ENCODE results near the gene CLEC4G.

The CLEC4G gene

GRCh38 chr19:7742991-7743390 lies 11.1 kb upstream of the CLEC4G start:
- H3K4me3 ChIP-seq (ENCODE audit: low read depth, low read length), result no peak overlapping the region
- DNase-seq (ENCODE audit: low read depth, low spot score), result no peak
- no peak for TF ChIP-seq CTCF (IDR thresholded peaks at IDR 0.05; ENCODE audit: low read depth, low read length)
- in situ Hi-C loops (cut with HindIII; ENCODE audit: low sequenced_read_pairs), result no loop called here

GRCh38 chr19:7742575-7742974 lies 10.7 kb upstream of the CLEC4G start:
- no peak for DNase-seq (ENCODE audit: low read depth, low spot score)
- no peak overlapping the region for H3K4me3 ChIP-seq (ENCODE audit: low read depth, low read length)
- TF ChIP-seq CTCF (IDR thresholded peaks at IDR 0.05; ENCODE audit: low read depth, low read length), result no peak
- in situ Hi-C loops (cut with HindIII; ENCODE audit: low sequenced_read_pairs), result no loop called here

GRCh38 chr19:7740682-7741054 lies 8.8 kb upstream of the CLEC4G start:
- in situ Hi-C loops (cut with HindIII; ENCODE audit: low sequenced_read_pairs), result no loop called here
- no peak for DNase-seq (ENCODE audit: low read depth, low spot score)
- TF ChIP-seq CTCF (IDR thresholded peaks at IDR 0.05; ENCODE audit: low read depth, low read length), result no peak
- no peak overlapping the region for H3K4me3 ChIP-seq (ENCODE audit: low read depth, low read length)

GRCh38 chr19:7739801-7740681 lies 8.1 kb upstream of the CLEC4G start:
- no peak for TF ChIP-seq CTCF (IDR thresholded peaks at IDR 0.05; ENCODE audit: low read depth, low read length)
- no peak overlapping the region for H3K4me3 ChIP-seq (ENCODE audit: low read depth, low read length)
- no peak for DNase-seq (ENCODE audit: low read depth, low spot score)
- in situ Hi-C loops (cut with HindIII; ENCODE audit: low sequenced_read_pairs), result no loop called here

GRCh38 chr19:7739211-7739755 lies 7.4 kb upstream of the CLEC4G start:
- no peak overlapping the region for H3K4me3 ChIP-seq (ENCODE audit: low read depth, low read length)
- DNase-seq (ENCODE audit: low read depth, low spot score), result no peak
- in situ Hi-C loops (cut with HindIII; ENCODE audit: low sequenced_read_pairs), result no loop called here
- no peak for TF ChIP-seq CTCF (IDR thresholded peaks at IDR 0.05; ENCODE audit: low read depth, low read length)

- TF ChIP-seq CTCF (IDR thresholded peaks at IDR 0.05; ENCODE audit: low read depth, low read length), result no peak
- in situ Hi-C loops (cut with HindIII; ENCODE audit: low sequenced_read_pairs), result no loop called here
- no peak for DNase-seq (ENCODE audit: low read depth, low spot score)
- no peak overlapping the region for H3K4me3 ChIP-seq (ENCODE audit: low read depth, low read length)
Measured at GRCh38 chr19:7738023-7738422, 6.1 kb upstream of the CLEC4G start.

Data from astrocyte of the spinal cord (primary cell).